NCI-H82 (cell line): ENCODE measurements around the gene TCEANC2.
A peak's percentile ranks its signal among the peaks of the same experiment; 100 is the strongest.

Experiments
- DNase-seq: peaks from one replicate; lab custom pipeline; 2025; lab: John Stamatoyannopoulos, UW

Gene TCEANC2

GRCh38 chr1:54114001-54114400, 60.6 kb downstream of the TCEANC2 start:
- DNase-seq: no peak

- DNase-seq: peak; percentile 53
Measured at GRCh38 chr1:54114955-54115354, 61.5 kb downstream of the TCEANC2 start.

GRCh38 chr1:54115520-54115919, 62.1 kb downstream of the TCEANC2 start:
- no peak for DNase-seq

- peak; percentile 79 for DNase-seq
Measured at GRCh38 chr1:54117815-54118563, 64.6 kb downstream of the TCEANC2 start.

GRCh38 chr1:54118704-54119103, 65.3 kb downstream of the TCEANC2 start:
- DNase-seq: no peak

GRCh38 chr1:54120018-54120697, 66.8 kb downstream of the TCEANC2 start:
- DNase-seq: no peak

- DNase-seq: no peak
Measured at GRCh38 chr1:54120698-54121481, 67.5 kb downstream of the TCEANC2 start.

- DNase-seq: peak; percentile 90
Measured at GRCh38 chr1:54121482-54122134, 68.2 kb downstream of the TCEANC2 start.

GRCh38 chr1:54122135-54122751, 68.8 kb downstream of the TCEANC2 start:
- no peak for DNase-seq

- DNase-seq: no peak
Measured at GRCh38 chr1:54122992-54123391, 69.6 kb downstream of the TCEANC2 start.

GRCh38 chr1:54124472-54124871, 71.1 kb downstream of the TCEANC2 start:
- no peak for DNase-seq

GRCh38 chr1:54124906-54125305, 71.5 kb downstream of the TCEANC2 start:
- no peak for DNase-seq

- DNase-seq: peak; percentile 65
Measured at GRCh38 chr1:54125386-54126070, 72.1 kb downstream of the TCEANC2 start.

GRCh38 chr1:54126271-54126815, 72.9 kb downstream of the TCEANC2 start:
- no peak for DNase-seq

GRCh38 chr1:54127594-54128300, 74.3 kb downstream of the TCEANC2 start:
- no peak for DNase-seq

- no peak for DNase-seq
Measured at GRCh38 chr1:54129858-54130257, 76.5 kb downstream of the TCEANC2 start.

- no peak for DNase-seq
Measured at GRCh38 chr1:54131419-54131818, 78.0 kb downstream of the TCEANC2 start.

- no peak for DNase-seq
Measured at GRCh38 chr1:54132495-54132894, 79.1 kb downstream of the TCEANC2 start.

GRCh38 chr1:54134295-54134694, 80.9 kb downstream of the TCEANC2 start:
- no peak for DNase-seq

- no peak for DNase-seq
Measured at GRCh38 chr1:54135436-54136120, 82.2 kb downstream of the TCEANC2 start.
